Measurements from ENCODE around the gene RNLS.

The RNLS gene

GRCh38 chr10:88583584-88583957, 453 bp upstream of the RNLS start:
- Mint-ChIP-seq H3K9me3 (no peaks in the 10 kb centered on the region), H3K27me3 (ENCODE audit: low read depth) (peaks cover 21% of the 10 kb centered on the region), H3K27ac (peak overlapping the region; percentile 80), H3K4me3 (peak overlapping the region; percentile 86), H3K36me3 (ENCODE audit: low read depth) (peaks cover 5% of the 10 kb centered on the region), H3K4me1 (ENCODE audit: low read depth) (peaks cover 10% of the 10 kb centered on the region)

GRCh38 chr10:88582411-88582805, 710 bp downstream of the RNLS start:
- peaks cover 10% of the 10 kb centered on the region for H3K4me1 Mint-ChIP-seq (ENCODE audit: low read depth)
- H3K4me3 Mint-ChIP-seq, result peak overlapping the region; percentile 35
- peak overlapping the region; percentile 42 for H3K27ac Mint-ChIP-seq
- peaks cover 5% of the 10 kb centered on the region for H3K36me3 Mint-ChIP-seq (ENCODE audit: low read depth)
- no peaks in the 10 kb centered on the region for H3K9me3 Mint-ChIP-seq
- H3K27me3 Mint-ChIP-seq (ENCODE audit: low read depth), result peaks cover 21% of the 10 kb centered on the region

- H3K27ac Mint-ChIP-seq, result no peak overlapping the region
- H3K4me1 Mint-ChIP-seq (ENCODE audit: low read depth), result no peaks in the 10 kb centered on the region
- peaks cover 23% of the 10 kb centered on the region for H3K27me3 Mint-ChIP-seq (ENCODE audit: low read depth)
- H3K9me3 Mint-ChIP-seq, result no peaks in the 10 kb centered on the region
- no peak overlapping the region for H3K4me3 Mint-ChIP-seq
- no peaks in the 10 kb centered on the region for H3K36me3 Mint-ChIP-seq (ENCODE audit: low read depth)
Observed at GRCh38 chr10:88565072-88565471, 18.0 kb downstream of the RNLS start.

GRCh38 chr10:88562152-88562551, 21.0 kb downstream of the RNLS start:
- Mint-ChIP-seq H3K4me1 (ENCODE audit: low read depth) (no peaks in the 10 kb centered on the region), H3K4me3 (no peak overlapping the region)

DNA sequence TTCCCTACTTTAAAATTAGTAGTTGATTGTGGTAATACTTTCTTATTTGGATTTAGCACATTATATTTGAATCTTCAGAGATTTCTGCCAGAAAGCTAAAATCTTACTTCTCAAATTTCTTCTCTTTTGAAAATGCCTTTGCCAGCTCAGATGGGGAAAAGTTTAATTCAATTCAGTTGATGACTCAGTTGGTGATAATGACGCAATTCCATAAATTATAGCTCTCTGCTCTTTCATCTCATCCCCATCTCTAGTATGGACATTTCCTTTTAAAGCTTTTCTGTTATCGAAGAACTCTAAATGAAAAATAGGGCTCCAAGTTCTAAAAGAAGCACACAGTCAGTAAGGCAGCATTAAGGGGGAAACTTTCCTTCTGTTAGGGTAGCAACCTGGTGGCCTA, 25.5 kb downstream of the RNLS start:
- Mint-ChIP-seq H3K36me3 (ENCODE audit: low read depth) (no peaks in the 10 kb centered on the region), H3K27ac (no peak overlapping the region), H3K4me1 (ENCODE audit: low read depth) (no peaks in the 10 kb centered on the region), H3K27me3 (ENCODE audit: low read depth) (peaks cover 20% of the 10 kb centered on the region), H3K9me3 (no peaks in the 10 kb centered on the region), H3K4me3 (no peak overlapping the region)

More at GRCh38 chr10:88562152-88562551, 21.0 kb downstream of the RNLS start:
- H3K36me3 Mint-ChIP-seq (ENCODE audit: low read depth), result no peaks in the 10 kb centered on the region
- H3K27me3 Mint-ChIP-seq (ENCODE audit: low read depth), result peaks cover 37% of the 10 kb centered on the region
- no peaks in the 10 kb centered on the region for H3K9me3 Mint-ChIP-seq
- no peak overlapping the region for H3K27ac Mint-ChIP-seq

DNA sequence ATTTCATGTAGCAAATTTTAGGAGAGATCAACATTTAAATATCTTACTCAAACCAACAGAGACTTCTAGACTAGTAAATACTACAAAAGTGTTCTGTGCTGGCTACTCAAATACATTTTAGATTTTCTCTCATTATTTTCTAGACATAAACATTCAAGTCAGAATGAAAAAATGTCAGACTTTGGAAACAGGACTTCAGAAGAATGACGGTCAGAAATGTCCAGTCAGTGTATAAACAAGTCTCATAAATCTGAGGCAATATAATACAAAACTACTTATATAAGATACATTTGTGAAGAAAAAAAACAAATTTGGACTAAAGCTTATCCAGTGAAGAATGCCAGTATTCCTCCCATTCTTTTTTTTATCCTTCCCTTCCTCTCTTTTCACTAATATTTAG, 25.9 kb downstream of the RNLS start:
- H3K9me3 Mint-ChIP-seq, result no peaks in the 10 kb centered on the region
- H3K36me3 Mint-ChIP-seq (ENCODE audit: low read depth), result no peaks in the 10 kb centered on the region
- peaks cover 17% of the 10 kb centered on the region for H3K27me3 Mint-ChIP-seq (ENCODE audit: low read depth)

GRCh38 chr10:88555190-88555908, 27.8 kb downstream of the RNLS start:
- no peaks in the 10 kb centered on the region for H3K4me1 Mint-ChIP-seq (ENCODE audit: low read depth)
- no peak overlapping the region for H3K4me3 Mint-ChIP-seq
- peaks cover 15% of the 10 kb centered on the region for H3K27me3 Mint-ChIP-seq (ENCODE audit: low read depth)
- H3K27ac Mint-ChIP-seq, result no peak overlapping the region
- no peaks in the 10 kb centered on the region for H3K36me3 Mint-ChIP-seq (ENCODE audit: low read depth)
- H3K9me3 Mint-ChIP-seq, result no peaks in the 10 kb centered on the region

More for the DNA sequence above, 25.9 kb downstream of the RNLS start:
- Mint-ChIP-seq H3K4me1 (ENCODE audit: low read depth) (no peaks in the 10 kb centered on the region), H3K27ac (no peak overlapping the region), H3K4me3 (no peak overlapping the region)

GRCh38 chr10:88553116-88553752, 29.9 kb downstream of the RNLS start:
- Mint-ChIP-seq H3K4me3 (no peak overlapping the region), H3K4me1 (ENCODE audit: low read depth) (no peaks in the 10 kb centered on the region), H3K9me3 (no peaks in the 10 kb centered on the region), H3K27me3 (ENCODE audit: low read depth) (peaks cover 7% of the 10 kb centered on the region), H3K36me3 (ENCODE audit: low read depth) (no peaks in the 10 kb centered on the region), H3K27ac (no peak overlapping the region)

DNA sequence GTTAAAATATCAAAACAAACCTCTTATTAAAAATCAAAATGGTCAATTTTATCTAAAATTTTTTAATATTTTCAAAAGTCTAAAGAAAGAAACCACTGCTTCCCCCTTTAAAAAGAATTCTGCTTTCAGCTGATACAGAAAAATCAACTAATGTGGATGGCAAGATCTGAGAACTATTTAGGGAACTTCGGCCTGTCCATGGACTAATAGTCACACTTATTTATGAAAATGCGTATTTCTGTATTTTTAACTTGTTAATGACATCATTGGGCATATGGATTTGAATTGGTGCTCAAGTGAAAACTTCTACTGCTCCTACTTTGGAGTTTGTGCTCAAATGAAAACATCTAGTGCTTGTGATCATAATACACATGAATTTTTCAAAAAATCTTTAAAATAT, 31.9 kb downstream of the RNLS start:
- no peak overlapping the region for H3K27ac Mint-ChIP-seq
- no peak overlapping the region for H3K4me3 Mint-ChIP-seq
- H3K4me1 Mint-ChIP-seq (ENCODE audit: low read depth), result no peaks in the 10 kb centered on the region
- peaks cover 5% of the 10 kb centered on the region for H3K27me3 Mint-ChIP-seq (ENCODE audit: low read depth)
- no peaks in the 10 kb centered on the region for H3K36me3 Mint-ChIP-seq (ENCODE audit: low read depth)
- H3K9me3 Mint-ChIP-seq, result no peaks in the 10 kb centered on the region

- H3K4me3 Mint-ChIP-seq, result no peak overlapping the region
- no peaks in the 10 kb centered on the region for H3K36me3 Mint-ChIP-seq (ENCODE audit: low read depth)
- no peaks in the 10 kb centered on the region for H3K9me3 Mint-ChIP-seq
- H3K27me3 Mint-ChIP-seq (ENCODE audit: low read depth), result peaks cover 18% of the 10 kb centered on the region
- H3K27ac Mint-ChIP-seq, result no peak overlapping the region
- H3K4me1 Mint-ChIP-seq (ENCODE audit: low read depth), result peaks cover 1% of the 10 kb centered on the region
Observed at GRCh38 chr10:88546497-88546896, 36.6 kb downstream of the RNLS start.

- Mint-ChIP-seq H3K4me1 (ENCODE audit: low read depth) (peaks cover 1% of the 10 kb centered on the region), H3K4me3 (no peak overlapping the region), H3K27me3 (ENCODE audit: low read depth) (peaks cover 18% of the 10 kb centered on the region), H3K9me3 (no peaks in the 10 kb centered on the region), H3K36me3 (ENCODE audit: low read depth) (no peaks in the 10 kb centered on the region), H3K27ac (no peak overlapping the region)
Observed at GRCh38 chr10:88545359-88545758, 37.8 kb downstream of the RNLS start.

- Mint-ChIP-seq H3K36me3 (ENCODE audit: low read depth) (no peaks in the 10 kb centered on the region), H3K4me3 (no peak overlapping the region), H3K27me3 (ENCODE audit: low read depth) (peaks cover 18% of the 10 kb centered on the region), H3K9me3 (no peaks in the 10 kb centered on the region), H3K4me1 (ENCODE audit: low read depth) (peaks cover 1% of the 10 kb centered on the region), H3K27ac (no peak overlapping the region)
Observed at GRCh38 chr10:88544140-88544870, 38.8 kb downstream of the RNLS start.

DNA sequence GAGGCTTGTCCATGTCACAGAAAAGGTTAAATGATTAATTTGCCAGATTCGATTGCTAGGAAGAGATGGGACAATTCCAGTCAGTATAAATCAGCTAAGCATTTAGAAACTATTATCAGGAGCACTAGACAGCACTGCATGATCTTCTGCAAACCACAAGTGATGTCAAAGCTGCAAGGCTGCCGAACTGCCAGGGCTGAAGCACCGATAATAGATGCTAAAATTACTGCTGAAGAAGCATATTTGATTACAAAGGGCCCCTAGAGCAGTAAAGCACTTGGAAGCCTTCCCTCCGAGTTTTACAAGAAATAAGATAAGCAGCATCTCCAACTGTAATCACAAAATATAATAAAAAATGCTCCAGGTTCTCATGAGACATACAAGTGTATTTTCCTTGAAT, 40.6 kb downstream of the RNLS start:
- no peak overlapping the region for H3K27ac Mint-ChIP-seq
- peaks cover 23% of the 10 kb centered on the region for H3K27me3 Mint-ChIP-seq (ENCODE audit: low read depth)
- H3K4me1 Mint-ChIP-seq (ENCODE audit: low read depth), result peaks cover 1% of the 10 kb centered on the region
- no peak overlapping the region for H3K4me3 Mint-ChIP-seq
- no peaks in the 10 kb centered on the region for H3K36me3 Mint-ChIP-seq (ENCODE audit: low read depth)
- no peaks in the 10 kb centered on the region for H3K9me3 Mint-ChIP-seq

DNA sequence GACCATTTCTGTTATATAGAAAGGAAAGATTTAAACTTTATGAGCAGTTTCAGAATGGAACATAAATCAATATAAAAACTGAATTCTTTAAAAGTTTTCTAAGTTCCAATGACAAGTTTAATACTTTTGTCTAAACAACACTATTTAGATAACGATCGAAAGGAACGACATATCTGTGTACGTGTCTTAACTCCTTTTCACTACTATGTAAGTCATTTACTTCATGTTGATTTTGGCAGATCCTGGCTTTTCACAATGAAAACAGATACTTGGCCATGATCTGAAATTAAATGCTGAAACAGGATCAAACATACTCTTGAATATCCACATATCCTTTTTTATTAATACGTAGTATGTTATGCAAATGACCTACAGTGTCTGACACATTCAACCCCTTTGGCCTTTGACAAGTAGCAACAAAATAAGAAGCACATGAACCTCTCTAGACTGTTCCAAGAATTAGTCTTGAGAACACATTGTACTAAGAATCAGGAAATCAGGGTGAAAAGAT, 41.9 kb downstream of the RNLS start:
- H3K27ac Mint-ChIP-seq, result no peak overlapping the region
- no peaks in the 10 kb centered on the region for H3K36me3 Mint-ChIP-seq (ENCODE audit: low read depth)
- peaks cover 28% of the 10 kb centered on the region for H3K27me3 Mint-ChIP-seq (ENCODE audit: low read depth)
- peaks cover 1% of the 10 kb centered on the region for H3K4me1 Mint-ChIP-seq (ENCODE audit: low read depth)
- H3K9me3 Mint-ChIP-seq, result no peaks in the 10 kb centered on the region
- no peak overlapping the region for H3K4me3 Mint-ChIP-seq

GRCh38 chr10:88540351-88540750, 42.8 kb downstream of the RNLS start:
- Mint-ChIP-seq H3K27ac (no peak overlapping the region), H3K36me3 (ENCODE audit: low read depth) (no peaks in the 10 kb centered on the region), H3K4me1 (ENCODE audit: low read depth) (peaks cover 1% of the 10 kb centered on the region), H3K4me3 (no peak overlapping the region), H3K9me3 (no peaks in the 10 kb centered on the region), H3K27me3 (ENCODE audit: low read depth) (peaks cover 29% of the 10 kb centered on the region)

Measured in T-helper 1 cell treated with Interleukin-12 subunit alpha and Interleukin-12 subunit beta and Interleukin-4 antibody, amounts not matched to agents 30 μg/mL and 1 μg/mL, for 36 hours (primary cell).